Esophagus squamous epithelium (tissue), 5 donors: ENCODE data around the gene RUNX1. TPM values are rescaled to one million over a fixed set of nuclear protein-coding genes. Genes with fewer than 3 reads are reported as not detected.

Source experiments
- DNase-seq: peaks from one replicate; lab custom pipeline; 2025; lab: John Stamatoyannopoulos, UW
- H3K27ac ChIP-seq, 4 donors: fragments of 200-600 bp; sonication (generic); one replicate each; pipeline ENCODE4 v1.5.1; 2016 to 2019; ENCODE audit warnings: mild to moderate bottlenecking in 1 of 4
- H3K27me3 ChIP-seq, 4 donors: fragments of 200-600 bp; sonication (generic); 1 replicate in 3 of 4; 2 replicates in 1 of 4; pipeline versions ENCODE4 v1.5.1 to v1.6.0; 2017 to 2021; ENCODE audit warnings: antibody characterized with exemption in 1 of 4
- H3K36me3 ChIP-seq, 3 donors: fragments of 200-600 bp; sonication (generic); one replicate each; pipeline ENCODE4 v1.5.1; 2016 to 2019
- H3K4me1 ChIP-seq, 3 donors: fragments of 200-600 bp; sonication (generic); one replicate each; pipeline ENCODE4 v1.5.1; 2017 to 2019
- H3K4me3 ChIP-seq, 4 donors: fragments of 200-600 bp; sonication (generic); 1 replicate in 3 of 4; 2 replicates in 1 of 4; pipeline ENCODE4 v1.5.1; 2016 to 2019; ENCODE audit warnings: mild to moderate bottlenecking in 2 of 4, moderate library complexity in 1 of 4
- H3K9me3 ChIP-seq, 3 donors: fragments of 200-600 bp; sonication (generic); one replicate each; pipeline ENCODE4 v1.5.1; 2016 to 2019
- CTCF ChIP-seq, 6 experiments: fragments of 450-650 bp in 4 of 6; fragments of 200-600 bp in 2 of 6; sonication (generic) in 2 of 6; IDR thresholded peaks; one replicate each; pipeline ENCODE4 v1.5.1; 2016 to 2019; ENCODE audit warnings: antibody characterized with exemption in 6 of 6, mild to moderate bottlenecking in 4 of 6, moderate library complexity in 4 of 6
- POLR2A ChIP-seq, 4 donors: fragments of 450-650 bp; IDR thresholded peaks; one replicate each; pipeline ENCODE4 v1.6.1; 2017; ENCODE audit warnings: antibody characterized with exemption in 4 of 4, mild to moderate bottlenecking in 4 of 4, moderate library complexity in 3 of 4
- WGBS, 2 donors: methylation state at CpG; one replicate each; pipeline ENCODE4 v1.1.5; 2018; 5-methylcytosine and 5-hydroxymethylcytosine counted together
- intact Hi-C: fragments of 100-400 bp; cut with DNase I; formaldehyde crosslinking; loops from one replicate; pipeline ENCODE4 v1.15.0; 2022
- total RNA-seq, 4 donors: library from RNA; depleted of rRNA; stranded (reverse); fragments of >200 nt; gene quantifications; one replicate each; pipeline ENCODE4 v1.1.0, GENCODE V29; 2016
- donor health status: DM: yes; HTN: yes; CAD: no.

RUNX1 gene
- total RNA-seq, 4 donors from 2014 or later = 8.2 to 25.4 (median 18.3) TPM

GRCh38 chr21:34781526-34781925, 267.6 kb downstream of the RUNX1 start:
- Histone ChIP-seq H3K36me3 (no peaks in the 10 kb centered on the region), H3K4me1 (no peaks in the 10 kb centered on the region), H3K9me3 (no peaks in the 10 kb centered on the region), H3K27me3 (no peaks in the 10 kb centered on the region), H3K4me3 (no peak overlapping the region), H3K27ac (no peak overlapping the region)
- DNase-seq = no peak
- 89 to 93% methylated on average over 7 of the region's 7 CpGs for WGBS, 2 donors
- intact Hi-C loops = no loop called here
- TF ChIP-seq CTCF (IDR thresholded peaks at IDR 0.05) = no peak
- TF ChIP-seq POLR2A (IDR thresholded peaks at IDR 0.05) = no peak

- no peak overlapping the region for H3K4me3 ChIP-seq
- H3K9me3 ChIP-seq = no peaks in the 10 kb centered on the region
- no peaks in the 10 kb centered on the region for H3K27me3 ChIP-seq
- no peak overlapping the region for H3K27ac ChIP-seq
- intact Hi-C loops = no loop called here
- no peaks in the 10 kb centered on the region for H3K36me3 ChIP-seq
- WGBS, 2 donors = 31 to 32% methylated on average over 2 of the region's 2 CpGs
- TF ChIP-seq POLR2A (IDR thresholded peaks at IDR 0.05) = no peak
- no peak for TF ChIP-seq CTCF (IDR thresholded peaks at IDR 0.05)
- H3K4me1 ChIP-seq = no peaks in the 10 kb centered on the region
- DNase-seq = no peak
Observed at GRCh38 chr21:34779860-34780259, 269.2 kb downstream of the RUNX1 start.

- Histone ChIP-seq H3K27me3 (no peaks in the 10 kb centered on the region), H3K27ac (no peak overlapping the region), H3K4me3 (no peak overlapping the region), H3K4me1 (no peaks in the 10 kb centered on the region), H3K9me3 (no peaks in the 10 kb centered on the region), H3K36me3 (no peaks in the 10 kb centered on the region)
- WGBS, 2 donors = 82 to 86% methylated on average over 7 of the region's 7 CpGs
- DNase-seq = no peak
- intact Hi-C loops = no loop called here
- TF ChIP-seq POLR2A (IDR thresholded peaks at IDR 0.05) = no peak
- no peak for TF ChIP-seq CTCF (IDR thresholded peaks at IDR 0.05)
Observed at GRCh38 chr21:34775793-34776192, 273.3 kb downstream of the RUNX1 start.

GRCh38 chr21:34774750-34775149, 274.4 kb downstream of the RUNX1 start:
- Histone ChIP-seq H3K27me3 (no peaks in the 10 kb centered on the region), H3K27ac (no peak overlapping the region), H3K4me1 (no peaks in the 10 kb centered on the region), H3K9me3 (no peaks in the 10 kb centered on the region), H3K36me3 (no peaks in the 10 kb centered on the region), H3K4me3 (no peak overlapping the region)
- intact Hi-C loops = no loop called here
- DNase-seq = no peak
- TF ChIP-seq POLR2A (IDR thresholded peaks at IDR 0.05) (no peak), CTCF (IDR thresholded peaks at IDR 0.05) (no peak)
- WGBS, 2 donors = 60 to 62% methylated on average over 2 of the region's 2 CpGs

- H3K36me3 ChIP-seq = no peaks in the 10 kb centered on the region
- H3K27me3 ChIP-seq = peaks cover 0 to 3% (median 0%) of the 10 kb centered on the region in 4 donors
- DNase-seq = no peak
- 21 to 47% methylated on average over 6 of the region's 6 CpGs for WGBS, 2 donors
- no peak overlapping the region for H3K27ac ChIP-seq
- H3K9me3 ChIP-seq = no peaks in the 10 kb centered on the region
- intact Hi-C loops = no loop called here
- no peak overlapping the region for H3K4me3 ChIP-seq
- H3K4me1 ChIP-seq = no peaks in the 10 kb centered on the region
- TF ChIP-seq CTCF (IDR thresholded peaks at IDR 0.05) (no peak), POLR2A (IDR thresholded peaks at IDR 0.05) (no peak)
Observed at GRCh38 chr21:34771512-34772028, 277.5 kb downstream of the RUNX1 start.
